Mesenchymal stem cell (in vitro differentiated cells and primary cell): Measurements from ENCODE around the gene SORBS2.

Experiments
- DNase-seq: peaks from one replicate; pipeline ENCODE4 v3.0.0-alpha.2; 2013
- H2AFZ ChIP-seq: one replicate; pipeline ENCODE4 v1.6.1; 2013; ENCODE audit warnings: low read depth, mild to moderate bottlenecking, control low read depth, inconsistent platforms, low read length, moderate library complexity
- H2AK5ac ChIP-seq: 2 replicates; pipeline ENCODE4 v1.6.1; 2013; ENCODE audit warnings: low read length, moderate library complexity, mild to moderate bottlenecking, inconsistent platforms; ENCODE audit not compliant: severe bottlenecking
- H2BK120ac ChIP-seq: one replicate; pipeline ENCODE4 v1.6.1; 2013; ENCODE audit warnings: low read depth, mild to moderate bottlenecking, inconsistent platforms, low read length, moderate library complexity
- H2BK12ac ChIP-seq, 2 experiments: one replicate each; pipeline ENCODE4 v1.6.1; 2013; ENCODE audit warnings: inconsistent platforms in 2 of 2, low read length in 2 of 2, mild to moderate bottlenecking in 2 of 2, moderate library complexity in 2 of 2, control low read depth in 1 of 2
- H2BK15ac ChIP-seq: one replicate; pipeline ENCODE4 v1.6.1; 2013; ENCODE audit warnings: mild to moderate bottlenecking, low read depth, inconsistent platforms; ENCODE audit not compliant: poor library complexity, severe bottlenecking
- H2BK5ac ChIP-seq: 2 replicates; pipeline ENCODE4 v1.6.1; 2013; ENCODE audit warnings: low read depth, mild to moderate bottlenecking, low read length, control low read depth, inconsistent platforms; ENCODE audit not compliant: poor library complexity, severe bottlenecking
- H3K14ac ChIP-seq, 2 experiments: one replicate each; pipeline ENCODE4 v1.6.1; 2013; ENCODE audit warnings: inconsistent platforms in 2 of 2, low read length in 2 of 2, control low read depth in 1 of 2, mild to moderate bottlenecking in 1 of 2, moderate library complexity in 1 of 2
- H3K18ac ChIP-seq, 2 experiments: one replicate each; pipeline ENCODE4 v1.6.1; 2013; ENCODE audit warnings: inconsistent platforms in 2 of 2, low read length in 2 of 2, control low read depth in 1 of 2, low read depth in 1 of 2, mild to moderate bottlenecking in 1 of 2
- H3K23ac ChIP-seq, 2 experiments: one replicate each; pipeline ENCODE4 v1.6.1; 2013; ENCODE audit warnings: inconsistent platforms in 2 of 2, low read length in 2 of 2, mild to moderate bottlenecking in 2 of 2, moderate library complexity in 2 of 2, control low read depth in 1 of 2
- H3K27ac ChIP-seq: 2 replicates; pipeline ENCODE4 v1.5.1; 2013; ENCODE audit warnings: mild to moderate bottlenecking, moderate library complexity, low read length, control low read depth, inconsistent platforms; ENCODE audit not compliant: poor library complexity, severe bottlenecking
- H3K27me3 ChIP-seq, 2 experiments: 2 replicates each; pipeline versions ENCODE4 v1.6.1 to v1.7.0; 2013; ENCODE audit warnings: low read length in 2 of 2, mild to moderate bottlenecking in 2 of 2, moderate library complexity in 2 of 2, control low read depth in 1 of 2, inconsistent platforms in 1 of 2; ENCODE audit not compliant: control insufficient read depth in 1 of 2, insufficient read depth in 1 of 2
- H3K36me3 ChIP-seq, 2 experiments: 2 replicates each; pipeline versions ENCODE4 v1.6.1 to v1.7.0; 2013; ENCODE audit warnings: low read length in 2 of 2, control low read depth in 1 of 2, inconsistent platforms in 1 of 2, low read depth in 1 of 2, mild to moderate bottlenecking in 1 of 2; ENCODE audit not compliant: insufficient read depth in 2 of 2, control insufficient read depth in 1 of 2
- H3K4ac ChIP-seq, 2 experiments: one replicate each; pipeline ENCODE4 v1.6.1; 2013; ENCODE audit warnings: inconsistent platforms in 2 of 2, low read length in 2 of 2, mild to moderate bottlenecking in 2 of 2, moderate library complexity in 2 of 2, control low read depth in 1 of 2, low read depth in 1 of 2
- H3K4me1 ChIP-seq: 2 replicates; pipeline ENCODE4 v1.6.1; 2013; ENCODE audit warnings: low read depth, low read length, control low read depth; ENCODE audit not compliant: control insufficient read depth, insufficient read depth
- H3K4me2 ChIP-seq: 2 replicates; pipeline ENCODE4 v1.6.1; 2013; ENCODE audit warnings: low read length, mild to moderate bottlenecking, inconsistent platforms; ENCODE audit not compliant: poor library complexity, severe bottlenecking
- H3K4me3 ChIP-seq, 2 experiments: 2 replicates each; pipeline versions ENCODE4 v1.5.1 to v1.7.0; 2013; ENCODE audit warnings: low read length in 2 of 2, mild to moderate bottlenecking in 2 of 2, control low read depth in 1 of 2, low read depth in 1 of 2; ENCODE audit not compliant: insufficient read depth in 1 of 2
- H3K79me1 ChIP-seq: replicated peaks from 2 replicates; pipeline ENCODE4 v1.6.1; 2013; ENCODE audit warnings: mild to moderate bottlenecking, control low read depth, low read length, inconsistent platforms; ENCODE audit not compliant: poor library complexity, severe bottlenecking
- H3K9ac ChIP-seq: 2 replicates; pipeline ENCODE4 v1.7.0; 2013; ENCODE audit warnings: mild to moderate bottlenecking, low read length, moderate library complexity
- H3K9me3 ChIP-seq: 2 replicates; pipeline ENCODE4 v1.7.0; 2013; ENCODE audit warnings: mild to moderate bottlenecking, low read length; ENCODE audit not compliant: control insufficient read depth
- H4K8ac ChIP-seq: one replicate; pipeline ENCODE4 v1.6.1; 2013; ENCODE audit warnings: inconsistent platforms, mild to moderate bottlenecking, low read length, moderate library complexity
- H4K91ac ChIP-seq: one replicate; pipeline ENCODE4 v1.6.1; 2013; ENCODE audit warnings: mild to moderate bottlenecking, low read length, inconsistent platforms
- WGBS: methylation state at CpG from one replicate; pipeline ENCODE4 v1.1.7; 2013; ENCODE audit warnings: mixed read lengths; 5-methylcytosine and 5-hydroxymethylcytosine counted together

Gene SORBS2

GRCh38 chr4:185800266-185800945 lies 11.6 kb downstream of the SORBS2 start:
- H3K14ac ChIP-seq = no peak overlapping the region
- H3K27ac ChIP-seq = no peak overlapping the region
- no peak overlapping the region for H2BK120ac ChIP-seq
- H3K4me3 ChIP-seq = no peak overlapping the region
- H3K27me3 ChIP-seq = peaks cover 0 to 4% of the 10 kb centered on the region in 2 experiments
- peak; percentile 24 for DNase-seq
- no peak overlapping the region for H2AFZ ChIP-seq
- H3K4ac ChIP-seq = no peak overlapping the region
- no peak overlapping the region for H3K23ac ChIP-seq
- WGBS = 89% methylated on average over 7 of the region's 7 CpGs
- no peak overlapping the region for H2AK5ac ChIP-seq
- no peak overlapping the region for H4K91ac ChIP-seq
- H3K4me1 ChIP-seq = peaks cover 1% of the 10 kb centered on the region
- no peaks in the 10 kb centered on the region for H3K79me1 ChIP-seq
- no peak overlapping the region for H3K9ac ChIP-seq
- H3K36me3 ChIP-seq = no peaks in the 10 kb centered on the region
- H2BK15ac ChIP-seq = no peak overlapping the region
- no peaks in the 10 kb centered on the region for H3K9me3 ChIP-seq
- H3K18ac ChIP-seq = no peak overlapping the region
- H4K8ac ChIP-seq = no peak overlapping the region
- no peak overlapping the region for H2BK12ac ChIP-seq
- H3K4me2 ChIP-seq = no peak overlapping the region
- no peak overlapping the region for H2BK5ac ChIP-seq

GRCh38 chr4:185799442-185799841 lies 12.6 kb downstream of the SORBS2 start:
- H2AK5ac ChIP-seq = no peak overlapping the region
- no peak overlapping the region for H3K9ac ChIP-seq
- no peak overlapping the region for H2BK120ac ChIP-seq
- H3K27ac ChIP-seq = no peak overlapping the region
- H3K27me3 ChIP-seq = peaks cover 0 to 4% of the 10 kb centered on the region in 2 experiments
- peaks cover 8% of the 10 kb centered on the region for H3K4me1 ChIP-seq
- no peak overlapping the region for H3K14ac ChIP-seq
- DNase-seq = no peak
- no peaks in the 10 kb centered on the region for H3K36me3 ChIP-seq
- WGBS = 91% methylated on average over 9 of the region's 10 CpGs
- no peak overlapping the region for H2BK12ac ChIP-seq
- no peak overlapping the region for H3K4me3 ChIP-seq
- H4K91ac ChIP-seq = no peak overlapping the region
- H3K4ac ChIP-seq = no peak overlapping the region
- H3K9me3 ChIP-seq = no peaks in the 10 kb centered on the region
- no peak overlapping the region for H3K18ac ChIP-seq
- H3K23ac ChIP-seq = no peak overlapping the region
- no peak overlapping the region for H2AFZ ChIP-seq
- no peaks in the 10 kb centered on the region for H3K79me1 ChIP-seq
- no peak overlapping the region for H4K8ac ChIP-seq
- no peak overlapping the region for H2BK15ac ChIP-seq
- no peak overlapping the region for H2BK5ac ChIP-seq
- no peak overlapping the region for H3K4me2 ChIP-seq

- no peak overlapping the region for H2BK120ac ChIP-seq
- H3K23ac ChIP-seq = no peak overlapping the region
- no peak overlapping the region for H3K4me2 ChIP-seq
- no peaks in the 10 kb centered on the region for H3K79me1 ChIP-seq
- no peak overlapping the region for H3K9ac ChIP-seq
- no peak overlapping the region for H2AK5ac ChIP-seq
- H3K14ac ChIP-seq = no peak overlapping the region
- 89% methylated on average over 8 of the region's 8 CpGs for WGBS
- no peak overlapping the region for H2BK15ac ChIP-seq
- no peak for DNase-seq
- no peaks in the 10 kb centered on the region for H3K9me3 ChIP-seq
- H3K4me1 ChIP-seq = peaks cover 11% of the 10 kb centered on the region
- no peaks in the 10 kb centered on the region for H3K36me3 ChIP-seq
- no peak overlapping the region for H2AFZ ChIP-seq
- no peak overlapping the region for H3K4ac ChIP-seq
- no peak overlapping the region for H3K27ac ChIP-seq
- no peak overlapping the region for H4K8ac ChIP-seq
- H2BK12ac ChIP-seq = no peak overlapping the region
- H3K18ac ChIP-seq = no peak overlapping the region
- H3K4me3 ChIP-seq = no peak overlapping the region
- peak overlapping the region; percentile 35 for H4K91ac ChIP-seq
- H3K27me3 ChIP-seq = peaks cover 0 to 4% of the 10 kb centered on the region in 2 experiments
- no peak overlapping the region for H2BK5ac ChIP-seq
Observed at GRCh38 chr4:185797596-185798338, 14.2 kb downstream of the SORBS2 start.

- H2BK15ac ChIP-seq = no peak overlapping the region
- peak overlapping the region in 1 of 2 experiments; percentile 17 for H2BK12ac ChIP-seq
- DNase-seq = no peak
- no peaks in the 10 kb centered on the region for H3K9me3 ChIP-seq
- no peak overlapping the region for H3K4ac ChIP-seq
- 65% methylated on average over 14 of the region's 14 CpGs for WGBS
- no peak overlapping the region for H2BK120ac ChIP-seq
- H2AK5ac ChIP-seq = no peak overlapping the region
- H4K91ac ChIP-seq = no peak overlapping the region
- no peak overlapping the region for H3K27ac ChIP-seq
- H3K27me3 ChIP-seq = peaks cover 0 to 4% of the 10 kb centered on the region in 2 experiments
- no peak overlapping the region for H3K9ac ChIP-seq
- H4K8ac ChIP-seq = no peak overlapping the region
- no peak overlapping the region for H3K4me2 ChIP-seq
- no peaks in the 10 kb centered on the region for H3K79me1 ChIP-seq
- H3K14ac ChIP-seq = no peak overlapping the region
- no peak overlapping the region for H3K4me3 ChIP-seq
- H2AFZ ChIP-seq = no peak overlapping the region
- no peak overlapping the region for H3K23ac ChIP-seq
- peak overlapping the region in 1 of 2 experiments; percentile 44 for H3K18ac ChIP-seq
- H3K36me3 ChIP-seq = no peaks in the 10 kb centered on the region
- peaks cover 13% of the 10 kb centered on the region for H3K4me1 ChIP-seq
- H2BK5ac ChIP-seq = no peak overlapping the region
Observed at GRCh38 chr4:185797018-185797417, 15.0 kb downstream of the SORBS2 start.
